Testis (tissue), 2 donors: ENCODE data around the gene GMFB.

Source experiments
- POLR2A ChIP-seq: fragments of 450-650 bp; IDR thresholded peaks from one replicate; pipeline ENCODE4 v1.6.1; 2017; ENCODE audit warnings: antibody characterized with exemption, mild to moderate bottlenecking, moderate library complexity
- TF ChIP-seq, protein P1 (sequence below), 3 experiments: fragments of 450-650 bp in 2 of 3; fragments of 200-600 bp in 1 of 3; sonication (generic) in 1 of 3; IDR thresholded peaks; one replicate each; pipeline ENCODE4 v1.5.1; 2016 to 2019; ENCODE audit warnings: antibody characterized with exemption in 3 of 3, mild to moderate bottlenecking in 2 of 3, moderate library complexity in 1 of 3

- TF ChIP-seq, protein P1, sequence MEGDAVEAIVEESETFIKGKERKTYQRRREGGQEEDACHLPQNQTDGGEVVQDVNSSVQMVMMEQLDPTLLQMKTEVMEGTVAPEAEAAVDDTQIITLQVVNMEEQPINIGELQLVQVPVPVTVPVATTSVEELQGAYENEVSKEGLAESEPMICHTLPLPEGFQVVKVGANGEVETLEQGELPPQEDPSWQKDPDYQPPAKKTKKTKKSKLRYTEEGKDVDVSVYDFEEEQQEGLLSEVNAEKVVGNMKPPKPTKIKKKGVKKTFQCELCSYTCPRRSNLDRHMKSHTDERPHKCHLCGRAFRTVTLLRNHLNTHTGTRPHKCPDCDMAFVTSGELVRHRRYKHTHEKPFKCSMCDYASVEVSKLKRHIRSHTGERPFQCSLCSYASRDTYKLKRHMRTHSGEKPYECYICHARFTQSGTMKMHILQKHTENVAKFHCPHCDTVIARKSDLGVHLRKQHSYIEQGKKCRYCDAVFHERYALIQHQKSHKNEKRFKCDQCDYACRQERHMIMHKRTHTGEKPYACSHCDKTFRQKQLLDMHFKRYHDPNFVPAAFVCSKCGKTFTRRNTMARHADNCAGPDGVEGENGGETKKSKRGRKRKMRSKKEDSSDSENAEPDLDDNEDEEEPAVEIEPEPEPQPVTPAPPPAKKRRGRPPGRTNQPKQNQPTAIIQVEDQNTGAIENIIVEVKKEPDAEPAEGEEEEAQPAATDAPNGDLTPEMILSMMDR (IDR thresholded peaks at IDR 0.05) = no peak
- TF ChIP-seq POLR2A = no peak
Observed at GRCh38 chr14:54529811-54530210, 41.0 kb upstream of the GMFB start.
